ENCODE results near the gene LILRB3. TPM values are rescaled to one million over a fixed set of nuclear protein-coding genes. Genes with fewer than 3 reads are reported as not detected.
A peak's percentile ranks its signal among the peaks of the same experiment; 100 is the strongest.
"Not testable (repeated sequence)": the region's sequence is repeated elsewhere in the genome, so short reads cannot be mapped to it uniquely, and the experiment has no call there.

LILRB3 gene
- polyA plus RNA-seq, 1 experiment = not detected

GRCh38 chr19:54197121-54197520 lies 25.7 kb downstream of the LILRB3 start:
- no peak overlapping the region for H3K4me3 ChIP-seq (ENCODE audit: low read depth, low read length)
- no peaks in the 10 kb centered on the region for H3K27me3 ChIP-seq (ENCODE audit: control insufficient read depth, insufficient read depth, low read length)
- CTCF ChIA-PET = no interaction called here
- no peak for TF ChIP-seq CTCF (IDR thresholded peaks at IDR 0.05; ENCODE audit: insufficient read depth, low read depth, low read length)
- H3K36me3 ChIP-seq (ENCODE audit: control insufficient read depth, insufficient read depth, low read length) = peaks cover 8% of the 10 kb centered on the region; the same call in 1 of the 2 replicates
- no peak for DNase-seq (ENCODE audit: low read depth)
- POLR2A ChIA-PET = no interaction called here

- ChIA-PET POLR2A (no interaction called here), CTCF (no interaction called here)
- Histone ChIP-seq H3K27me3 (ENCODE audit: control insufficient read depth, insufficient read depth, low read length) (no peaks in the 10 kb centered on the region), H3K36me3 (ENCODE audit: control insufficient read depth, insufficient read depth, low read length) (peaks cover 6% of the 10 kb centered on the region; the same call in 1 of the 2 replicates), H3K4me3 (ENCODE audit: low read depth, low read length) (no peak overlapping the region)
- DNase-seq (ENCODE audit: low read depth) = no peak
- TF ChIP-seq CTCF (IDR thresholded peaks at IDR 0.05; ENCODE audit: insufficient read depth, low read depth, low read length) = no peak
Observed at GRCh38 chr19:54196536-54196935, 26.3 kb downstream of the LILRB3 start.

- CTCF ChIA-PET; H3K4me3 ChIP-seq (ENCODE audit: low read depth, low read length); H3K27me3 ChIP-seq (ENCODE audit: control insufficient read depth, insufficient read depth, low read length); DNase-seq (ENCODE audit: low read depth); H3K36me3 ChIP-seq (ENCODE audit: control insufficient read depth, insufficient read depth, low read length); POLR2A ChIA-PET: not testable (repeated sequence)
Observed at GRCh38 chr19:54194463-54194862, 28.3 kb downstream of the LILRB3 start.

GRCh38 chr19:54193011-54193410 lies 29.8 kb downstream of the LILRB3 start:
- DNase-seq (ENCODE audit: low read depth) = no peak
- Histone ChIP-seq H3K36me3 (ENCODE audit: control insufficient read depth, insufficient read depth, low read length) (peaks cover 4% of the 10 kb centered on the region; the same call in 1 of the 2 replicates), H3K4me3 (ENCODE audit: low read depth, low read length) (no peak overlapping the region), H3K27me3 (ENCODE audit: control insufficient read depth, insufficient read depth, low read length) (no peaks in the 10 kb centered on the region)
- TF ChIP-seq CTCF (IDR thresholded peaks at IDR 0.05; ENCODE audit: insufficient read depth, low read depth, low read length) = no peak
- POLR2A ChIA-PET = no interaction called here
- CTCF ChIA-PET = interaction anchor here (0.6 kb wide), 1 partner anchor 20 kb away, joined by 3 read pairs; no protein-coding TSS in a partner anchor

- no peak for DNase-seq (ENCODE audit: low read depth)
Observed at GRCh38 chr19:54191811-54192453, 30.9 kb downstream of the LILRB3 start.

More at GRCh38 chr19:54191811-54192453, 30.9 kb downstream of the LILRB3 start:
- Histone ChIP-seq H3K36me3 (ENCODE audit: control insufficient read depth, insufficient read depth, low read length) (peaks cover 7% of the 10 kb centered on the region; the same call in 1 of the 2 replicates), H3K4me3 (ENCODE audit: low read depth, low read length) (peak overlapping the region; percentile 68), H3K27me3 (ENCODE audit: control insufficient read depth, insufficient read depth, low read length) (no peaks in the 10 kb centered on the region)
- ChIA-PET CTCF (interaction anchor here (1.1 to 1.2 kb wide), 2 partner anchors 41 to 43 kb away, joined by 3 to 4 read pairs; no protein-coding TSS in a partner anchor), POLR2A (interaction anchor here (0.6 kb wide), 1 partner anchor 9 kb away, joined by 3 read pairs; the partner anchor contains the start of gene RPS9)
- no peak for TF ChIP-seq CTCF (IDR thresholded peaks at IDR 0.05; ENCODE audit: insufficient read depth, low read depth, low read length)
